Activated CD8-positive, alpha-beta memory T cell treated with anti-CD3 and anti-CD28 coated beads, Interleukin-2, amount 10 ng/mL, durations not matched to agents 7 days and 5 days (primary cell): ENCODE data around the gene CD8B2. TPM values are rescaled to one million over a fixed set of nuclear protein-coding genes. Genes with fewer than 3 reads are reported as not detected.

Source experiments
- ATAC-seq: fragments of 150-1000 bp; cut with Tn5 transposase; one replicate; pipeline ENCODE4 v1.10.0; 2021; ENCODE audit warnings: moderate library complexity
- CTCF ChIA-PET: fragments of 350-600 bp; sonication (Branson Sonifier 250); formaldehyde crosslinking; loops from one replicate; lab custom pipeline; 2021; ENCODE audit warnings: antibody characterized with exemption; lab: Charles Lee
- DNase-seq: peaks from one replicate; pipeline ENCODE4 v3.0.0-alpha.2; 2020
- H3K27ac Mint-ChIP-seq: one replicate; pipeline ENCODE4 v1.8.0; 2021; ENCODE audit warnings: mild to moderate bottlenecking, mixed read lengths
- H3K27me3 Mint-ChIP-seq: one replicate; pipeline ENCODE4 v1.8.0; 2021; ENCODE audit warnings: mixed read lengths
- H3K36me3 Mint-ChIP-seq: one replicate; pipeline ENCODE4 v1.8.0; 2021; ENCODE audit warnings: mild to moderate bottlenecking, mixed read lengths
- H3K4me1 Mint-ChIP-seq: one replicate; pipeline ENCODE4 v1.8.0; 2021; ENCODE audit warnings: mixed read lengths
- H3K4me3 Mint-ChIP-seq: one replicate; pipeline ENCODE4 v1.8.0; 2021; ENCODE audit warnings: mild to moderate bottlenecking, moderate library complexity, mixed read lengths
- H3K9me3 Mint-ChIP-seq: one replicate; pipeline ENCODE4 v1.8.0; 2022; ENCODE audit warnings: low read depth, mixed read lengths
- total RNA-seq, 2 experiments: library from RNA; stranded (reverse); gene quantifications; one replicate each; pipeline ENCODE4 v1.2.3, GENCODE V29; 2021

The CD8B2 gene
- total RNA-seq, 2 experiments from 2014 or later: 3.7 to 7.0 TPM

DNA sequence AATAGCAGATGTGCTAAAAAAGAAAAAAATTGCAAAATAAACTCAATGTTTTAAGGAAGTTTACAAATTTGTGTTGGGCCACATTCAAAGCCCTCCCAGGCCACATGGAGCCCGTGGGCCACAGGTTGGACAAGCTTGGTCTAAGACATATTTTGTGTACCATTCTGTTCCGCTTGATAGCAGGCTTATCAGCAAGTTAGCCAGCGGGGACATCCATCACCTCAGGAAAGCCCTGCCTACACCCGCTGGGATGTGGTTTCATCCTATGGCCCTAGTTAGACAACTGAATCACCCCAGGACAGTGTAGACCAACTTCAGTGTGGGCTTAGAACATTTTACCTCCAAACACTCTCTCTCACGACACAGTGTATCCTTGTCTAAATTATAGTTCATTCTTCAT, 32.6 kb downstream of the CD8B2 start:
- H3K9me3 Mint-ChIP-seq: peaks cover 11% of the 10 kb centered on the region
- no peaks in the 10 kb centered on the region for H3K4me1 Mint-ChIP-seq
- H3K27ac Mint-ChIP-seq: no peak overlapping the region
- H3K27me3 Mint-ChIP-seq: no peaks in the 10 kb centered on the region
- no peak overlapping the region for H3K4me3 Mint-ChIP-seq
- H3K36me3 Mint-ChIP-seq: peaks cover 5% of the 10 kb centered on the region
- DNase-seq (no peak), ATAC-seq (no peak)
- CTCF ChIA-PET: no interaction called here

DNA sequence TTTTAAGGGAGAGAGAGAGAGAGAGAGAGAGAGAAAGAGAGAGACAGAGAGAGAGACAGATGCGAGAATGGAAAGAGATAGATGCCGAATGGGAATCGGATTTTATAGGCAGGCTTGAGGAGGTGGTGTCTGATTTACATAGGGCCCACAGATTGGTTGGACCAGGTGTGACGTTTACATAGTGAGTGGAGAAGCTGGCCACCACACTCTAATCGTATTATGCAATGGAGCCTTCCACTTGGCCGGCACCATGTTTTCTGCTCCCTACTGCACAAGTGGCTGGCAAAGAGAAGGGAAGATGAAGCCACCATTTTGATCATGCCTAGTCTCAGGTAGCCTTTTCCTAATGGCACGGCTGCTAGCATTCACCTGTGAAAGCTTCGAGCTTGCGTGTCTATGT, 33.9 kb downstream of the CD8B2 start:
- H3K4me1 Mint-ChIP-seq: no peaks in the 10 kb centered on the region
- H3K9me3 Mint-ChIP-seq: peaks cover 11% of the 10 kb centered on the region
- DNase-seq (no peak), ATAC-seq (no peak)
- no peak overlapping the region for H3K27ac Mint-ChIP-seq
- no peaks in the 10 kb centered on the region for H3K27me3 Mint-ChIP-seq
- no peak overlapping the region for H3K4me3 Mint-ChIP-seq
- CTCF ChIA-PET: no interaction called here
- H3K36me3 Mint-ChIP-seq: peaks cover 5% of the 10 kb centered on the region

DNA sequence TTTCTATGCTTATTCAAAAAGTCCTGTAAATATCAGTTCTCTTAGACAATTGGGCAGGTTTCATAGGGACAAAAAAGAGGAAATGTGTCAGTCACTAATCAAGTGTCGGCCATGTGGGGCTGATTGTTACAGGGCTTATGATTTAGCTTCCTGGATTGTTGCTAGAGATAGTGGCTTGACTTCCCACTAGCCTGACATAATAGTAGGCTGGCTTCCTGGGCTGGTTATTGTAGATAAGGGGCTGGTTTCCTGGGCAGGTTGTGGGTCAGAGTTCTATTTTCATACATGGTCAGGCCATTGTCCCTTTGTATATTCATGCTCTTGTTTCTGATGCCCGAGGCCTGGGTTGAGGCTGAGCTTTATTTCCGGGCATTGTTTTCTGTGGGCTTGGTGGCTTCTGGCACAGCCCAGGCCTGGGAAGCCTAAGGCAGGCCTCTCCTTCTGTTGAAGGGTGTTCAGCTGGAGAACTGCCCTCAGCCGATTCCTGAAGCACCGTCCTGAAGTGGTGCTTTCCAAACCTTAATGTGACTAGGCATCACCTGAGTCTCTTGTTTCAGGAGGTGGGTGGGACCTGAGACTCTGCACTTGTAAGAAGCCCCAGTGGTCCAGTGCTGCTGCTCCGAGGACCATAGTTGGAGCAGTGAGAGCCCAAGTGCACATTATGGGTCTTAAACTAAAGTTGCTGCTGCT, 37.0 kb downstream of the CD8B2 start:
- no peak for ATAC-seq
- no peak overlapping the region for H3K27ac Mint-ChIP-seq

DNA sequence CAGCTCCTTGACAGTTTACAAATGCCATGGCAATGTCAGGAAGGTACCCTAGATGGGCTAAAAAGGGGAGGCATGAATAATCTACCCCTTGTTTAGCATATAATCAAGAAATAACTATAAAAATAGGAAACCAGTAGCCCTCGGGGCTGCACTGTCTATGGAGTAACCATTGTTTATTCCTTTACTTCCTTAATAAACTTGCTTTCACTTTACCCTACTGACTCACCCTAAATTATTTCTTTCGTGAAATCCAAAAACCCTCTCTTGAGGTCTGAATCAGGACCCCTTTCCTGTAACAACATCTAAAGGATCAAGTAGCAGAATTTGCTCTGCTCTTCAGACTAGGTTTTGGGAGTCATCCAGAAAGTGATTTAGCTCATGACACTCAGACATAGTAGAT, 43.7 kb downstream of the CD8B2 start:
- CTCF ChIA-PET: no interaction called here
- Mint-ChIP-seq H3K4me1 (no peaks in the 10 kb centered on the region), H3K4me3 (no peak overlapping the region), H3K36me3 (no peaks in the 10 kb centered on the region), H3K9me3 (no peaks in the 10 kb centered on the region), H3K27me3 (peaks cover 19% of the 10 kb centered on the region), H3K27ac (no peak overlapping the region)
- DNase-seq (no peak), ATAC-seq (no peak)

More for the DNA sequence above, 37.0 kb downstream of the CD8B2 start:
- H3K36me3 Mint-ChIP-seq: peaks cover 5% of the 10 kb centered on the region
- peaks cover 11% of the 10 kb centered on the region for H3K9me3 Mint-ChIP-seq
- H3K4me3 Mint-ChIP-seq: no peak overlapping the region
- H3K27me3 Mint-ChIP-seq: peaks cover 13% of the 10 kb centered on the region
- DNase-seq: no peak
- no peaks in the 10 kb centered on the region for H3K4me1 Mint-ChIP-seq
- CTCF ChIA-PET: no interaction called here

DNA sequence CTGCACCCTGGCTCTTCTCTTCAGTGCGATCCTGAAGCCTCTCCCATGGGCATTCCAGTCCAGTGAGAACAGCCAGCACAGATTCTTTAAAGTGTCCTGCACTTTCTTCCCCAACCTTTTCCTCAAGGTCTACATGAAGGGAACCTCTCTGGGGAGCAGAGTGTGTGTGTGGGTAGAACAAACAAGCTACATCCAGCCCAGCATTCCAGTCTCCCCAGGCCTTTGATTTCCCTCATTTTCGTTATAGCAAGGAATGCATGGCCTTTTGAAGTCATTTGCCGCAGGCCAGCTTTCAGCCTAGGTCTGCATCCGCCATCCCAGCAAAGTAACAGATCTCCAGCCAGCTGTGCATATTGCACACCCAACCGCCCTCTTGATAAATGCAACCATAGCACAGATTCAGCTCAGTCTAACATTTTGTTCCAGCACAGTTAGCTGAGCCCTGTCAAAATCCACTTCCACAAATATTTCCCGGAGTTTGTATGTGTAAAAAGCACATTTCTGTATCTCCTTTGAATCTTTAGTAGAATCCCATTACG, 44.6 kb downstream of the CD8B2 start:
- Mint-ChIP-seq H3K4me3 (no peak overlapping the region), H3K27me3 (peaks cover 16% of the 10 kb centered on the region), H3K4me1 (no peaks in the 10 kb centered on the region), H3K27ac (no peak overlapping the region), H3K9me3 (no peaks in the 10 kb centered on the region), H3K36me3 (no peaks in the 10 kb centered on the region)
- ATAC-seq (no peak), DNase-seq (no peak)
- CTCF ChIA-PET: no interaction called here

DNA sequence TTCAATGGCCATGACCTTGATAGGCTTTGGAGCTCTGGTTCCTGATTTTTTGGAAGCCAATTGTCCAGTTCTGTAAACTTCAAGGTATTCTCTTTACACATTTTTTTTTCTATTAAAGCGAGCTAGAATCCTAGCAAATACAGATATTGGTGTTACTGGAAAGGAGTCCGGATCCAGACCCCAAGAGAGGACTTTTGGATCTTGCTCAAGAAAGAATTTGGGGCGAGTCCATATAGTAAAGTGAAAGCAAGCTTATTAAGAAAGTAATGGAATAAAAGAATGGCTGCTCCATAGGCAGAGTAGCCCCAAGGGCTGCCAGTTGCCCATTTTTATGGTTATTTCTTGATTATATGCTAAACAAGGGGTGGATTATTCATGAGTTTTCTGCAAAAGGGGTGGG, 45.1 kb downstream of the CD8B2 start:
- ATAC-seq: no peak
- Mint-ChIP-seq H3K4me1 (no peaks in the 10 kb centered on the region), H3K4me3 (no peak overlapping the region), H3K27ac (no peak overlapping the region), H3K36me3 (no peaks in the 10 kb centered on the region), H3K27me3 (peaks cover 16% of the 10 kb centered on the region), H3K9me3 (no peaks in the 10 kb centered on the region)
- DNase-seq: no peak
- CTCF ChIA-PET: no interaction called here

DNA sequence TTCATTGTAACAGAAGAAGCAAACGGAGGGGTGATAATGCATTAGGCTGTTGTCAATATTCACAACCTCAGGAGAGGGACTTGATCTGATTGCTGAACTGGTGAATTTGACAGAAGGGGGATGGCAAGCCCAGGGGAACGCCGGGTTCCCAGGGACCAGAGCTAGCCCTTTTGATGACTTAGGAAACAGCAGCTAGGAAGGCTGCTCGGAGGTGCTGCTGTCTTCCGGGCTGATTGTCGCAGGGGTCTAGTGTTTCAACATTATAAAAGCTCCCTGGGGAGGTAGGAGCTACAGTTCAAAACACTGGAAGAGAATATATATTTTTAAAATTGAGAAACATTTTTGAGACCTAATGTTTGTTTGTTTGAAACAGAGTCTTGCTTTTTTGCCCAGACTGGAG, 47.3 kb downstream of the CD8B2 start:
- no peaks in the 10 kb centered on the region for H3K9me3 Mint-ChIP-seq
- no peak overlapping the region for H3K4me3 Mint-ChIP-seq
- no peaks in the 10 kb centered on the region for H3K4me1 Mint-ChIP-seq
- peaks cover 6% of the 10 kb centered on the region for H3K27me3 Mint-ChIP-seq
- no peak overlapping the region for H3K27ac Mint-ChIP-seq
- CTCF ChIA-PET: no interaction called here
- DNase-seq (no peak), ATAC-seq (no peak)
- H3K36me3 Mint-ChIP-seq: no peaks in the 10 kb centered on the region

DNA sequence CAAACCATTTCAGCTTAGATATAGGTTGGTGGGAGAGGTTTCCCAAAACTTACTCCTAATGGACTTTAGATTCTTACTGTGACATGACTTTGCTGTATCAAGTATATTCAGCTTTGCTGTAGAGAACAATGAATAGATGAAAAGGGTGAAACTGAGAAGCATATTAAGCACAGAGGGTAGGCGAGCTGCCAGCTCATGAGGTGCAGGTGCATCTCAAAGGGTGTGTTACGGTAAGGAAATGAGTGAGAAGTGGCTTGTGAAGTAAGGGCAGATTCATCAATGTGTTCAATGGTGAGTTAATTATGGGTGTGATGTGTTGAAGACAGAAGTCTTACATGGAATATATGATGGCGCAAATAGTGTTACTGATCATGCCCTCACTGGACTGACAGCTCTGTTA, 49.3 kb downstream of the CD8B2 start:
- Mint-ChIP-seq H3K36me3 (no peaks in the 10 kb centered on the region), H3K4me3 (no peak overlapping the region), H3K4me1 (peaks cover 7% of the 10 kb centered on the region), H3K9me3 (no peaks in the 10 kb centered on the region), H3K27me3 (peaks cover 10% of the 10 kb centered on the region), H3K27ac (no peak overlapping the region)
- DNase-seq: no peak
- ATAC-seq: no peak
- CTCF ChIA-PET: no interaction called here

DNA sequence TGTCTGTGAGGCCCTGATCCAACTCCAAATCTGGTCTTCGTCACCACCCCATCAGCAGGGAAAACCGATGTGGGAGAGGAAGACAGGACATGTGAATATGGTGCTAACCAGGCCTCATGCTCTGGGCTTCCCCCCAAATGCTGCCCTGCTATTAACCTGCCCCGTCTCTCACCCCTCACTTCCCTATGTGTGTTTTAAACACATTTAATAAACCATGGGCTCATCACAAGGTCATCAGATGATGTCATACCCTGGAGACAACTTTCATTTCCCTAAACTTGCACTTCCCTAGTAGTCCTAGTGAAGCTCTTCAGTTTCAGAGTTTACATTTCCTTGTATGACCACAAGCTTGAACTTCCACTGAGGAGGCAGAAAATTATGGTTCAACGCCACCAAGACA, 49.9 kb downstream of the CD8B2 start:
- Mint-ChIP-seq H3K27me3 (peaks cover 12% of the 10 kb centered on the region), H3K36me3 (no peaks in the 10 kb centered on the region), H3K27ac (no peak overlapping the region), H3K4me3 (no peak overlapping the region), H3K9me3 (no peaks in the 10 kb centered on the region), H3K4me1 (peaks cover 7% of the 10 kb centered on the region)
- CTCF ChIA-PET: interaction anchor here (1.0 kb wide), 1 partner anchor 45 kb away, joined by 3 read pairs; no protein-coding TSS in a partner anchor
- ATAC-seq (no peak), DNase-seq (no peak)

DNA sequence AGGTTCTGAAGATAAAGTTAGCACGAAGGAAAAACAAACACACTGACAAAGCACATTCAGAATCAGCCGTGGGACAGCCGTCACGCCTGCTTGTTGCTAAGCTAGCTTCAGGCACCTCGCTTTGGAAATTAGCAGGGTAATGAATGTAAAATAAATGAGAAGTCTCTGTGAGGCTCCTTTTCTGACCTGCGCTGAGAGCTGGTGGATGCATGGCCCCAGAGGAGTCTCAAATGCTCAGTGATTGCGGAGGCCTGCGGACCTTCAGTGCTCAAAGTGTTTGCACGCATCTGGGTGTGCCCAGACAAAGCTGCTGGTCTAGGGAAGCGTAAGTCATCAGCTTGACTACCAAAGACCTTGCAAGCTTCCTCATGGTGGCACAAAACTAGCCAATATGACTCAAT, 50.6 kb downstream of the CD8B2 start:
- Mint-ChIP-seq H3K4me3 (no peak overlapping the region), H3K4me1 (peaks cover 8% of the 10 kb centered on the region), H3K27me3 (peaks cover 14% of the 10 kb centered on the region), H3K36me3 (no peaks in the 10 kb centered on the region), H3K27ac (no peak overlapping the region), H3K9me3 (no peaks in the 10 kb centered on the region)
- CTCF ChIA-PET: interaction anchor here (1.0 kb wide), 1 partner anchor 45 kb away, joined by 3 read pairs; no protein-coding TSS in a partner anchor
- DNase-seq (no peak), ATAC-seq (no peak)

DNA sequence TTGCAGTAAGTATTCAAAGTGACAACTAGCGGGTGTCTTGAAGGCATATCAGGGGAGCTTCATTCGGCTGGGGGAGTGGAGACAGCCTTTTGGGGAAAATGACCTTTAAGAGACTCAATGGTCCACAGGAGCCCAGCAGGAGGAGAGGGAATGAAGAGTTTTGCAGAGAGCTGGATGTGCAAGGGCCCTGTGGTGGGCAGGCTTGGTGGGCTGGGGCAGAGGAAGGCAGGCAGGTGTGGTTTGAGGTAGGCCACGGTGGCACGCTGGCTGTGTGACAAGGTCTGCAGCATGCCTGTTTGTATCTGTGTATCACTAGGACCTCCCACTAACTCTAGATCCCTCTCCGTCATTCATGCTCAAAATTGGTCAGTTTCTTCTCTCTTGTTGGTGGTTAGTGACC, 53.7 kb downstream of the CD8B2 start:
- Mint-ChIP-seq H3K4me1 (peaks cover 9% of the 10 kb centered on the region), H3K27me3 (peaks cover 27% of the 10 kb centered on the region), H3K9me3 (no peaks in the 10 kb centered on the region), H3K4me3 (no peak overlapping the region), H3K36me3 (no peaks in the 10 kb centered on the region), H3K27ac (no peak overlapping the region)
- no peak for DNase-seq
- ATAC-seq: no peak
- CTCF ChIA-PET: interaction anchor here (3.3 kb wide), 1 partner anchor 42 kb away, joined by 11 read pairs; no protein-coding TSS in a partner anchor

DNA sequence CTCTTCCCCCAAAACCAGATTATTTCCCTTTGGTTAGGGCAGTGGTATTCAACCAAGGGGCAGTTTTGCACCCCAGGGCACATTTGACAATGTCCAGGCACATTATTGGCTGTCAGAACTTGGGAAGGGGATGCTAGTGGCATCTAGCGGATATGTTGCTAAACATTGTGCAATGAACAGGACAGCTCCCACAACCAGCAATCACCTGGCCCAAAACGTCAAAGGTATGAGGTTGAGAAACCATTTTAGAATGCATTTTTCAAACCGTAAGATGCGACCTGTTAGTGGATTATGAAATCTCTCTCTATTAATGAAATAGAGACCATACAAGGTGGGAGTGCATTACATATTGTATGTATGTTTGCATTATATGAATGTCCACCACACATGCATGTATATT, 54.2 kb downstream of the CD8B2 start:
- H3K27me3 Mint-ChIP-seq: peaks cover 28% of the 10 kb centered on the region
- H3K4me1 Mint-ChIP-seq: peaks cover 9% of the 10 kb centered on the region
- no peak overlapping the region for H3K4me3 Mint-ChIP-seq
- H3K9me3 Mint-ChIP-seq: no peaks in the 10 kb centered on the region
- DNase-seq (no peak), ATAC-seq (no peak)
- CTCF ChIA-PET: interaction anchor here (1.5 to 3.3 kb wide), 2 partner anchors 41 to 437 kb away, joined by 3 to 11 read pairs; no protein-coding TSS in a partner anchor
- H3K27ac Mint-ChIP-seq: no peak overlapping the region
- H3K36me3 Mint-ChIP-seq: no peaks in the 10 kb centered on the region

DNA sequence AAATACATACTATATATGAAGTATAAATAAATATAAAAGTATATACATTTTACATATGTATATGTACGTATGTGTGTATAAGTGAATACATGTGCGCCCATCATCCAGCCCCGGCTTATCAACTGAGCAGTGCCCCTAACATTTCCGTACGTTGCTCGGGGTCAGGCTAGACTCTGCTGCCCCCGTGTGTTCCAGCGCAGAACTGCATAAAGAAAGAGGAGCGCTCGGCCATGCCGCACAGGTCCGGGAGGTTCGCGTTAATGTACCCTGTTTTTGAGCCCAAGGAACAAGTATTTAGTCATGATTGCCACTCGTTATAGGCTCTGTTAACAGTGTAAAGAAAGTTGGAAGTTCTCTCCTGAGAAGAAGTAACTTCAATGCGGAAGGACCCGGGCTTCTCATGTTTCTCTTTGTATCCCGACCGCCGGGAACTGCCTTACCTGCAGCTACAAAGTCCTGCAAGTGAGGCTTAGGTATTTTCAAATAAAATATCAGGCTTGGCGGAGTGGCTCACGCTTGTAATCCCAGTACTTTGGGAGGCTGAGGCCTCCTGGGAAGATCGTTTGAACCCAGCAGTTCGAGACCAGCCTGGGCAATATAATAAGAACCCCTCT, 55.7 kb downstream of the CD8B2 start:
- Mint-ChIP-seq H3K4me1 (peaks cover 9% of the 10 kb centered on the region), H3K4me3 (peak overlapping the region; percentile 41), H3K9me3 (no peaks in the 10 kb centered on the region), H3K36me3 (no peaks in the 10 kb centered on the region), H3K27me3 (peaks cover 36% of the 10 kb centered on the region), H3K27ac (no peak overlapping the region)
- peak; percentile 90 for ATAC-seq
- CTCF ChIA-PET: interaction anchor here (0.6 to 3.3 kb wide), 9 partner anchors 9 to 440 kb away, joined by 3 to 11 read pairs (median 3); no protein-coding TSS in a partner anchor
- DNase-seq: peak; percentile 78

DNA sequence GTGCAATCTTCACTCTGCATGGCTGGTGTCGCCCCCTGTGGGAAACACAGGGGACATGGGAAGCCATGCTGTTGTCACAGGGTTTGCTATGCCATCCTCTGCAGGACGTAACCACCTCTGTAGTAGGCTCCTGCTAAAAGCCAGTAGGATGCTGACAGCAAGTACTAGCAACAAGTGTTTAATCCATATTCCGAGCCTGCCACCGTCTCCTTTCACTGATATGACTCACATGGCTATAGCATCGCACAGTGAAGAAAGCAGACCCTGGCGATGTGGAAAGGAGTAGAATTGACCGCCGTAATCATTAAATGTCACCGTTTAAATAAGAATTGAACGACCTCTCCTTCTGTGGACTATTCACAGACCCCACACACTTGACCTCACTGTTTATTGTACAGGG, 57.8 kb downstream of the CD8B2 start:
- CTCF ChIA-PET: interaction anchor here (0.9 kb wide), 1 partner anchor 296 kb away, joined by 3 read pairs; no protein-coding TSS in a partner anchor
- Mint-ChIP-seq H3K9me3 (no peaks in the 10 kb centered on the region), H3K36me3 (no peaks in the 10 kb centered on the region), H3K27me3 (peaks cover 42% of the 10 kb centered on the region), H3K4me3 (no peak overlapping the region), H3K4me1 (peaks cover 9% of the 10 kb centered on the region), H3K27ac (no peak overlapping the region)
- ATAC-seq (no peak), DNase-seq (no peak)
